Prostate gland (tissue), 2 donors: ENCODE data around the gene BICDL2.
"Not testable (repeated sequence)": the region's sequence is repeated elsewhere in the genome, so short reads cannot be mapped to it uniquely, and the experiment has no call there.

Experiments
- CTCF ChIP-seq, 4 experiments: fragments of 200-600 bp in 2 of 4; fragments of 450-650 bp in 2 of 4; sonication (generic) in 2 of 4; IDR thresholded peaks; 1 replicate in 3 of 4; 2 replicates in 1 of 4; pipeline ENCODE4 v1.5.1; 2016 to 2019; ENCODE audit warnings: antibody characterized with exemption in 4 of 4, mild to moderate bottlenecking in 2 of 4, moderate library complexity in 2 of 4
- POLR2A ChIP-seq: fragments of 450-650 bp; IDR thresholded peaks from one replicate; pipeline ENCODE4 v1.6.1; 2016; ENCODE audit warnings: antibody characterized with exemption, mild to moderate bottlenecking
- POLR2AphosphoS5 ChIP-seq: sonication (generic); formaldehyde crosslinking; IDR thresholded peaks from one replicate; pipeline ENCODE4 v1.6.1; 2017; ENCODE audit warnings: antibody characterized with exemption

DNA sequence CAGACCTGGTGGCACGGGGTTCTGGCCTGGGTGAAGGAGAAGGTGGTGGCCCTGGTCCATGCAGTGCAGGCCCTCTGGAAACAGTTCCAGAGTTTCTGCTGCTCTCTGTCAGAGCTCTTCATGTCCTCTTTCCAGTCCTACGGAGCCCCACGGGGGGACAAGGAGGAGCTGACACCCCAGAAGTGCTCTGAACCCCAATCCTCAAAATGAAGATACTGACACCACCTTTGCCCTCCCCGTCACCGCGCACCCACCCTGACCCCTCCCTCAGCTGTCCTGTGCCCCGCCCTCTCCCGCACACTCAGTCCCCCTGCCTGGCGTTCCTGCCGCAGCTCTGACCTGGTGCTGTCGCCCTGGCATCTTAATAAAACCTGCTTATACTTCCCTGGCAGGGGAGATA, 32.4 kb upstream of the BICDL2 start:
- TF ChIP-seq CTCF (IDR thresholded peaks at IDR 0.05); POLR2AphosphoS5; POLR2A: not testable (repeated sequence)
